ENCODE measurements around the gene SLC25A21.
"Not testable (repeated sequence)": the region's sequence is repeated elsewhere in the genome, so short reads cannot be mapped to it uniquely, and the experiment has no call there.

Gene SLC25A21

GRCh38 chr14:37172024-37172869 lies at the start of gene SLC25A21:
SLC25A21 (minus strand) TSS chr14:37172606.
- peak; percentile 97 for DNase-seq

GRCh38 chr14:37221073-37221472 lies 48.7 kb upstream of the SLC25A21 start:
- no peak for DNase-seq

- no peak for DNase-seq
Measured at GRCh38 chr14:37215345-37215744, 42.9 kb upstream of the SLC25A21 start.

GRCh38 chr14:37213016-37213415 lies 40.6 kb upstream of the SLC25A21 start:
- DNase-seq = no peak

- no peak for DNase-seq
Measured at GRCh38 chr14:37210448-37210847, 38.0 kb upstream of the SLC25A21 start.

- DNase-seq = not testable (repeated sequence)
Measured at GRCh38 chr14:37209617-37210016, 37.2 kb upstream of the SLC25A21 start.

GRCh38 chr14:37205623-37206605 lies 33.5 kb upstream of the SLC25A21 start:
- DNase-seq = not testable (repeated sequence)

- DNase-seq = no peak
Measured at GRCh38 chr14:37203423-37203822, 31.0 kb upstream of the SLC25A21 start.

- DNase-seq = no peak
Measured at GRCh38 chr14:37202812-37203211, 30.4 kb upstream of the SLC25A21 start.

- DNase-seq = no peak
Measured at GRCh38 chr14:37202265-37202664, 29.9 kb upstream of the SLC25A21 start.

- DNase-seq = no peak
Measured at GRCh38 chr14:37201724-37202123, 29.3 kb upstream of the SLC25A21 start.

- no peak for DNase-seq
Measured at GRCh38 chr14:37198907-37199306, 26.5 kb upstream of the SLC25A21 start.

- DNase-seq = no peak
Measured at GRCh38 chr14:37198273-37198598, 25.8 kb upstream of the SLC25A21 start.

- DNase-seq = peak; percentile 93
Measured at GRCh38 chr14:37197421-37198272, 25.2 kb upstream of the SLC25A21 start, which contains the start of gene MIPOL1. MIPOL1 (plus strand) TSS chr14:37197937; CDS start chr14:37247889, 49,952 bp downstream.

GRCh38 chr14:37196604-37197420 lies 24.4 kb upstream of the SLC25A21 start:
- no peak for DNase-seq

GRCh38 chr14:37195327-37195726 lies 22.9 kb upstream of the SLC25A21 start:
- DNase-seq = no peak

GRCh38 chr14:37194698-37195097 lies 22.3 kb upstream of the SLC25A21 start:
- no peak for DNase-seq

- DNase-seq = not testable (repeated sequence)
Measured at GRCh38 chr14:37189733-37190132, 17.3 kb upstream of the SLC25A21 start.

GRCh38 chr14:37187840-37188577 lies 15.6 kb upstream of the SLC25A21 start:
- DNase-seq = not testable (repeated sequence)

- no peak for DNase-seq
Measured at GRCh38 chr14:37187294-37187693, 14.9 kb upstream of the SLC25A21 start.

- no peak for DNase-seq
Measured at GRCh38 chr14:37186865-37187264, 14.5 kb upstream of the SLC25A21 start.
